ENCODE results near the gene SIGMAR1.

DNA sequence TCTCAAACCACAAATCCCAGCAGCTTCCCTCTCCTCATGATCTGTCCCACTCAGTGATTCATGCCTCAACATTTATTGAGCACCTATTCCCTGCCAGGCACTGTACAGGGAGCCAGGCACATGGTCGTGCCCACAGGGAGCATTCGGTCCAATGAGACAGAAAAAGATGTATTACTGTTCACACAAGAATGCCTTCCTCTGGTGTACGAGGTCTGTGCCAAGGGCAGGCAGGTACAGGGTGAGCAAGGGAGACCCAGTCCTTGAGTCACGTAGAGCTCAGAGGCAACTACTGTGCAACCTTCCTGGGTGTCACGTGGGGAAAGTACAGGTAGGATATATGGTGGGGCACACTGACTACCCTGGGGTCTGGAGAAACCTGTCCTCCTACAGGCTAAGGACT, 52.6 kb downstream of the SIGMAR1 start:
- no peak for TF ChIP-seq CTCF (IDR thresholded peaks at IDR 0.05)
- no peak for TF ChIP-seq POLR2A (IDR thresholded peaks at IDR 0.05)
